Endodermal cell (in vitro differentiated cells): ENCODE results near the gene CNTN4. TPM values are rescaled to one million over a fixed set of nuclear protein-coding genes. Genes with fewer than 3 reads are reported as not detected.

ENCODE experiments used
- DNase-seq: peaks from one replicate; pipeline ENCODE4 v3.0.0-alpha.2; 2017
- H3K27ac ChIP-seq: 2 replicates; pipeline ENCODE4 v1.5.1; 2013; ENCODE audit warnings: mild to moderate bottlenecking, low read depth, low read length, moderate library complexity
- H3K27me3 ChIP-seq: 2 replicates; pipeline ENCODE4 v1.6.1; 2013; ENCODE audit warnings: mild to moderate bottlenecking, low read length, moderate library complexity; ENCODE audit not compliant: insufficient read depth, control insufficient read depth, poor library complexity, severe bottlenecking
- H3K36me3 ChIP-seq: 2 replicates; pipeline ENCODE4 v1.7.0; 2013; ENCODE audit warnings: mild to moderate bottlenecking, low read length, moderate library complexity; ENCODE audit not compliant: control insufficient read depth, insufficient read depth
- H3K4me1 ChIP-seq: one replicate; pipeline ENCODE4 v1.7.0; 2013; ENCODE audit warnings: low read length; ENCODE audit not compliant: control insufficient read depth, insufficient read depth
- H3K4me3 ChIP-seq: 2 replicates; pipeline ENCODE4 v1.5.1; 2013; ENCODE audit warnings: mild to moderate bottlenecking, low read length, moderate library complexity
- H3K9ac ChIP-seq: 2 replicates; pipeline ENCODE4 v1.6.1; 2013; ENCODE audit warnings: mild to moderate bottlenecking, low read length, moderate library complexity; ENCODE audit not compliant: poor library complexity, severe bottlenecking; ENCODE audit errors: extremely low read depth
- H3K9me3 ChIP-seq: 2 replicates; pipeline ENCODE4 v1.6.1; 2013; ENCODE audit warnings: mild to moderate bottlenecking, low read length, moderate library complexity; ENCODE audit not compliant: control insufficient read depth
- H3K27ac Mint-ChIP-seq: 2 replicates; pipeline ENCODE4 v1.8.0; 2020; ENCODE audit warnings: mixed read lengths
- H3K27me3 Mint-ChIP-seq: 2 replicates; pipeline ENCODE4 v1.8.0; 2021; ENCODE audit warnings: mild to moderate bottlenecking, mixed read lengths; ENCODE audit not compliant: insufficient read depth
- H3K36me3 Mint-ChIP-seq: 2 replicates; pipeline ENCODE4 v1.8.0; 2020; ENCODE audit warnings: low read depth, mixed read lengths
- H3K4me1 Mint-ChIP-seq: 2 replicates; pipeline ENCODE4 v1.8.0; 2020; ENCODE audit warnings: mixed read lengths
- H3K4me3 Mint-ChIP-seq: 2 replicates; pipeline ENCODE4 v1.8.0; 2020; ENCODE audit warnings: mild to moderate bottlenecking, moderate library complexity, mixed read lengths
- H3K9me3 Mint-ChIP-seq: 2 replicates; pipeline ENCODE4 v1.8.0; 2020; ENCODE audit warnings: mild to moderate bottlenecking, mixed read lengths
- WGBS, 2 experiments: methylation state at CpG; one replicate each; pipeline versions ENCODE4 v1.1.5 to v1.1.7; 2013; ENCODE audit warnings: missing lambda C conversion rate in 2 of 2, mixed read lengths in 1 of 2; ENCODE audit not compliant: insufficient coverage in 1 of 2, insufficient read length in 1 of 2; 5-methylcytosine and 5-hydroxymethylcytosine counted together
- long read RNA-seq, 4 experiments: library from polyadenylated mRNA in 2 of 4; library from RNA in 1 of 4; library from capped mRNA in 1 of 4; stranded (forward) in 3 of 4; unstranded in 1 of 4; transcript quantifications; one replicate each; pipeline ENCODE4 v2.0.0, GENCODE V29; 2020 to 2021; ENCODE audit warnings: inconsistent platforms in 1 of 4
- polyA plus RNA-seq, 2 experiments: library from polyadenylated mRNA; stranded (reverse); fragments of 50-300 nt; gene quantifications; one replicate each; pipeline ENCODE4 v1.2.3, GENCODE V29; 2013
- total RNA-seq, 2 donors: library from RNA; stranded (reverse); fragmentation: NEBNext Ultra II Directional in 1 of 2; extraction: Animal tissue kit (Norgen Biotek cat#: 25700) in 1 of 2; gene quantifications; 2 replicates in 1 of 2; 3 replicates in 1 of 2; pipeline ENCODE4 v1.2.1, GENCODE V29; 2021
- TF ChIP-seq, protein P1 (sequence below): fragments of 200-600 bp; sonication (generic); conservative IDR thresholded peaks from 2 replicates; pipeline ENCODE4 v1.5.0; 2021; ENCODE audit warnings: antibody characterized with exemption, mild to moderate bottlenecking

The CNTN4 gene
- total RNA-seq, result 10 to 100 TPM; 10.8 to 11.1 TPM
- 5.0 TPM for polyA plus RNA-seq (2013, experiment 1 of 2)
- polyA plus RNA-seq (2013, experiment 2 of 2), result 4.6 TPM
- long read RNA-seq, experiment 1, partial matches to known transcripts, result 3 of 3 reads
- long read RNA-seq, experiment 1, other reads (novel, unspliced or antisense), result 0 of 3 reads
- long read RNA-seq, experiment 2, full-length matches to known transcripts, result 5 of 14 reads
- long read RNA-seq, experiment 2, partial matches to known transcripts, result 2 of 14 reads
- long read RNA-seq, experiment 2, other reads (novel, unspliced or antisense), result 7 of 14 reads
- long read RNA-seq, experiment 3, full-length matches to known transcripts, result 5 of 17 reads
- long read RNA-seq, experiment 3, partial matches to known transcripts, result 5 of 17 reads
- long read RNA-seq, experiment 3, other reads (novel, unspliced or antisense), result 7 of 17 reads
- long read RNA-seq, experiment 4, result 0 reads

DNA sequence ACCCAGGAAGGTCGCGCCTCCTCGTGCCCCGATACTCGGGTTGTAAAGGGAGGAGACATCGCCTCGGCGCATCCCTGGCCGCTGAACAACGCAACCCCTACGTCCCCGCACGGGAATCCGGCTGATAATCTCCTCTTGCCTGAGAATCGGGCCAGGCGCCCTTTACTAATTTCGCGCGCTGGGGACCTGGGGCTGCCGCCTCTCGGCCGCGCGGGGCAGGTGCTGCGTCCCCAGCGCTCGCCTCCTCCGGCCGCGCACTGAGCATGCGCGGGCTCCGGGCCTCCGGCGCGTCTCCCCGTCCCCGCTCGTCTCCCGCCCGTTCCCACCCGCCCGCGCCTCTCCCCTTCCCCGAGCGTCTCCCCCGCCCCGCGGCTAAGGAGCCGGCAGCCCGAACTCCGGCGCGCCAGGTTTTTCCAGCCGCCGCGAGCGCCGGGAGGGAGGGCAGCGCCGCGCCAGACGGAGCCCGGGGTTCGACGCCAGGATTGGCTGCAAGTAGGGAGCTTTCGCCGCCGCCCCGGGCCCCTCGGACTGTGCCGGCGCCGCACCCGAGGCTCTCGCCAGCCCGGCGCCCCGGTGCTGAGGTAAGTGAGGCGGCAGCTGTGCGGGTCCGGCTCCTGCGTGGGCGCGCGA lies at the start of gene CNTN4:
CNTN4 (plus strand) TSS at position 469 of the 630 bp plus-strand sequence.
- Histone ChIP-seq H3K9ac (no peak within 1 kb of the TSS), H3K4me3 (peak within 1 kb of the TSS; percentile 77), H3K36me3 (no peaks in the 10 kb centered on the region), H3K9me3 (peaks cover 31% of the 10 kb centered on the region), H3K4me1 (no peaks in the 10 kb centered on the region), H3K27ac (no peak within 1 kb of the TSS), H3K27me3 (peaks cover 57% of the 10 kb centered on the region)
- H3K27me3 Mint-ChIP-seq, result peaks cover 72% of the 10 kb centered on the region
- peaks cover 35% of the 10 kb centered on the region for H3K4me1 Mint-ChIP-seq
- DNase-seq, result peak; percentile 95
- H3K36me3 Mint-ChIP-seq, result no peaks in the 10 kb centered on the region
- TF ChIP-seq, protein P1, sequence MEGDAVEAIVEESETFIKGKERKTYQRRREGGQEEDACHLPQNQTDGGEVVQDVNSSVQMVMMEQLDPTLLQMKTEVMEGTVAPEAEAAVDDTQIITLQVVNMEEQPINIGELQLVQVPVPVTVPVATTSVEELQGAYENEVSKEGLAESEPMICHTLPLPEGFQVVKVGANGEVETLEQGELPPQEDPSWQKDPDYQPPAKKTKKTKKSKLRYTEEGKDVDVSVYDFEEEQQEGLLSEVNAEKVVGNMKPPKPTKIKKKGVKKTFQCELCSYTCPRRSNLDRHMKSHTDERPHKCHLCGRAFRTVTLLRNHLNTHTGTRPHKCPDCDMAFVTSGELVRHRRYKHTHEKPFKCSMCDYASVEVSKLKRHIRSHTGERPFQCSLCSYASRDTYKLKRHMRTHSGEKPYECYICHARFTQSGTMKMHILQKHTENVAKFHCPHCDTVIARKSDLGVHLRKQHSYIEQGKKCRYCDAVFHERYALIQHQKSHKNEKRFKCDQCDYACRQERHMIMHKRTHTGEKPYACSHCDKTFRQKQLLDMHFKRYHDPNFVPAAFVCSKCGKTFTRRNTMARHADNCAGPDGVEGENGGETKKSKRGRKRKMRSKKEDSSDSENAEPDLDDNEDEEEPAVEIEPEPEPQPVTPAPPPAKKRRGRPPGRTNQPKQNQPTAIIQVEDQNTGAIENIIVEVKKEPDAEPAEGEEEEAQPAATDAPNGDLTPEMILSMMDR, result peak; percentile 62
- peaks cover 1% of the 10 kb centered on the region for H3K9me3 Mint-ChIP-seq
- peak within 1 kb of the TSS; percentile 62 for H3K4me3 Mint-ChIP-seq
- WGBS, 2 experiments, result 5 to 31% methylated on average over 17 to 86 of the region's 86 CpGs
- no peak within 1 kb of the TSS for H3K27ac Mint-ChIP-seq

DNA sequence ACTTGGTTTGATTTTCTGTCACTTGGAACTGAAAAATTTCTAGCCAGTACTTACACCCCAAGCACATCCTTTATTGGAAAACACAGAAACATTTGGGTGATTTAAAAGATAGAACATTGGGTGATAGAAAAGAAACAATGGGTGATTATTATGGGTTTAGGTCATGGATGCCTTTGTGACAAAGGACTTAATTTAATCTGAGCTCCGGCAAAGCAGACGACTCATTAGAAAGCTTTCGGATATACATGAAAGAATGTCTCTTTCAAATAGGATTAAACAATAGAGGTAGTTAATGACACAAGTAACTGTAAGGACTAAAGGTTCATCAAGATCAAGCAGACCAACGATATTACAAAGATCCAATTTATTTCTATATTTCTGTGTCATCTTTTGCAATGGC lies 37.3 kb upstream of the CNTN4 start:
- no peaks in the 10 kb centered on the region for H3K4me1 Mint-ChIP-seq
- DNase-seq, result no peak
- no peak overlapping the region for H3K27ac Mint-ChIP-seq
- no peak overlapping the region for H3K4me3 ChIP-seq
- H3K27me3 ChIP-seq, result no peaks in the 10 kb centered on the region
- no peaks in the 10 kb centered on the region for H3K36me3 Mint-ChIP-seq
- H3K36me3 ChIP-seq, result no peaks in the 10 kb centered on the region
- H3K9me3 Mint-ChIP-seq, result peaks cover 4% of the 10 kb centered on the region
- no peak overlapping the region for H3K4me3 Mint-ChIP-seq
- no peaks in the 10 kb centered on the region for H3K27me3 Mint-ChIP-seq
- WGBS, 2 experiments, result 70 to 80% methylated on average over 1 to 4 of the region's 4 CpGs
- H3K27ac ChIP-seq, result no peak overlapping the region
- peaks cover 21% of the 10 kb centered on the region for H3K9me3 ChIP-seq
- H3K4me1 ChIP-seq, result no peaks in the 10 kb centered on the region
- TF ChIP-seq, protein P1, result no peak
- no peak overlapping the region for H3K9ac ChIP-seq

DNA sequence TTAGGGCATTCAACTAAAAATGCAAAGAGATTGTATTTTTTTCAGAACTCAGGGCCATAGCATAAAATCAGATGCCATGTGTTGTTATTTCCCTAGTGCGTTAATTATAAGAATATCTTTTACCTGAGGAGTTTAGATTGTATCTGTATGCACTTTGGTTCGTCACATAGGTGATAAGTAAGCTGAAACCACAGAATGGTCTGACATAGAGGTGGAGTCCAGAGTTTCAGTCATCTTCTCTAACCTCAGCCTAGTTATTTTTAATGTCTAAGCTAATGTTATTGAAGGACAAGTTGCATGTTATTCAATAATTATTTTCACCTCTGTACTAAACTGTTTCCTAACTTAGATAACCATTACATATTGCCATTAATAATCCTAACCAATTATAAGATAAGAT lies 27.1 kb upstream of the CNTN4 start:
- 77 to 89% methylated on average over 1 to 2 of the region's 2 CpGs for WGBS, 2 experiments
- Mint-ChIP-seq H3K27me3 (no peaks in the 10 kb centered on the region), H3K4me3 (no peak overlapping the region), H3K27ac (no peak overlapping the region), H3K36me3 (no peaks in the 10 kb centered on the region), H3K9me3 (no peaks in the 10 kb centered on the region), H3K4me1 (no peaks in the 10 kb centered on the region)
- Histone ChIP-seq H3K9me3 (peaks cover 10% of the 10 kb centered on the region), H3K4me1 (no peaks in the 10 kb centered on the region), H3K36me3 (no peaks in the 10 kb centered on the region), H3K4me3 (no peak overlapping the region), H3K27ac (no peak overlapping the region), H3K9ac (no peak overlapping the region), H3K27me3 (no peaks in the 10 kb centered on the region)
- no peak for DNase-seq
- TF ChIP-seq, protein P1, result no peak
